Testis (tissue), 3 donors: Measurements from ENCODE around the gene C1orf210. TPM values are rescaled to one million over a fixed set of nuclear protein-coding genes. Genes with fewer than 3 reads are reported as not detected.

Source experiments
- DNase-seq: peaks from one replicate; pipeline ENCODE4 v3.0.0-alpha.2; 2019
- H3K27ac ChIP-seq, 2 donors: fragments of 200-600 bp; sonication (generic); one replicate each; pipeline ENCODE4 v1.5.1; 2019
- H3K27me3 ChIP-seq: fragments of 200-600 bp; sonication (generic); one replicate; pipeline ENCODE4 v1.5.1; 2019
- H3K36me3 ChIP-seq: fragments of 200-600 bp; sonication (generic); one replicate; pipeline ENCODE4 v1.5.1; 2017; ENCODE audit warnings: low read depth; ENCODE audit errors: missing control alignments
- H3K4me1 ChIP-seq: fragments of 200-600 bp; sonication (generic); one replicate; pipeline ENCODE4 v1.5.1; 2019
- H3K4me3 ChIP-seq, 2 donors: fragments of 200-600 bp; sonication (generic); one replicate each; pipeline ENCODE4 v1.5.1; 2017 to 2019
- H3K9me3 ChIP-seq: fragments of 200-600 bp; sonication (generic); one replicate; pipeline ENCODE4 v1.5.1; 2017
- CTCF ChIP-seq, 3 experiments: fragments of 450-650 bp in 2 of 3; fragments of 200-600 bp in 1 of 3; sonication (generic) in 1 of 3; IDR thresholded peaks; one replicate each; pipeline ENCODE4 v1.5.1; 2016 to 2019; ENCODE audit warnings: antibody characterized with exemption in 3 of 3, mild to moderate bottlenecking in 2 of 3, moderate library complexity in 1 of 3
- POLR2A ChIP-seq: fragments of 450-650 bp; IDR thresholded peaks from one replicate; pipeline ENCODE4 v1.6.1; 2017; ENCODE audit warnings: antibody characterized with exemption, mild to moderate bottlenecking, moderate library complexity
- WGBS, 2 donors: methylation state at CpG; one replicate each; pipeline ENCODE4 v1.1.5; 2018; 5-methylcytosine and 5-hydroxymethylcytosine counted together
- intact Hi-C: fragments of 100-400 bp; cut with DNase I; formaldehyde crosslinking; loops from one replicate; pipeline ENCODE4 v1.15.1; 2023; ENCODE audit warnings: low total_unique reads
- polyA plus RNA-seq: library from polyadenylated mRNA; stranded (reverse); fragments of 350-450 nt; fragmentation: Illumina TruSeq; extraction: RNeasy Lipid Tissue Mini Kit (QIAGEN cat#74804); gene quantifications from one replicate; pipeline ENCODE4 v1.2.3, GENCODE V29; 2014; ENCODE audit warnings: low read depth, low replicate concordance; ENCODE audit not compliant: insufficient read depth
- total RNA-seq, 2 donors: library from RNA; depleted of rRNA; stranded (reverse); fragments of >200 nt; gene quantifications; one replicate each; pipeline ENCODE4 v1.2.3, GENCODE V29; 2016

The C1orf210 gene
- total and polyA plus RNA-seq, 3 donors from 2014 or later, result 0.25 to 0.71 TPM; not detected in 1

GRCh38 chr1:43313771-43314170 lies 28.4 kb upstream of the C1orf210 start:
- WGBS, 2 donors, result 95 to 98% methylated on average over 10 of the region's 10 CpGs
- Histone ChIP-seq H3K27me3 (no peaks in the 10 kb centered on the region), H3K4me3 (no peak overlapping the region), H3K27ac (no peak overlapping the region), H3K9me3 (no peaks in the 10 kb centered on the region), H3K4me1 (no peaks in the 10 kb centered on the region), H3K36me3 (no peaks in the 10 kb centered on the region)
- intact Hi-C loops, result no loop called here
- TF ChIP-seq CTCF (IDR thresholded peaks at IDR 0.05), result no peak
- no peak for TF ChIP-seq POLR2A
- DNase-seq, result no peak

- intact Hi-C loops, result no loop called here
- Histone ChIP-seq H3K4me3 (no peak overlapping the region), H3K9me3 (no peaks in the 10 kb centered on the region), H3K27ac (no peak overlapping the region), H3K27me3 (no peaks in the 10 kb centered on the region), H3K4me1 (no peaks in the 10 kb centered on the region), H3K36me3 (no peaks in the 10 kb centered on the region)
- no peak for TF ChIP-seq CTCF (IDR thresholded peaks at IDR 0.05)
- TF ChIP-seq POLR2A, result no peak
- no peak for DNase-seq
- 90% methylated on average over 19 to 24 of the region's 24 CpGs for WGBS, 2 donors
Measured at GRCh38 chr1:43312663-43313515, 27.5 kb upstream of the C1orf210 start.

- Histone ChIP-seq H3K9me3 (no peaks in the 10 kb centered on the region), H3K36me3 (no peaks in the 10 kb centered on the region), H3K4me3 (no peak overlapping the region), H3K27ac (no peak overlapping the region), H3K27me3 (no peaks in the 10 kb centered on the region), H3K4me1 (no peaks in the 10 kb centered on the region)
- intact Hi-C loops, result no loop called here
- WGBS, 2 donors, result 85 to 92% methylated on average over 10 to 19 of the region's 19 CpGs
- no peak for DNase-seq
- TF ChIP-seq POLR2A (no peak), CTCF (IDR thresholded peaks at IDR 0.05) (no peak)
Measured at GRCh38 chr1:43312212-43312623, 26.8 kb upstream of the C1orf210 start.

- Histone ChIP-seq H3K9me3 (no peaks in the 10 kb centered on the region), H3K4me3 (no peak overlapping the region), H3K36me3 (no peaks in the 10 kb centered on the region), H3K27ac (no peak overlapping the region), H3K4me1 (no peaks in the 10 kb centered on the region), H3K27me3 (no peaks in the 10 kb centered on the region)
- TF ChIP-seq POLR2A (no peak), CTCF (IDR thresholded peaks at IDR 0.05) (no peak)
- WGBS, 2 donors, result 90 to 97% methylated on average over 9 of the region's 9 CpGs
- DNase-seq, result no peak
- intact Hi-C loops, result no loop called here
Measured at GRCh38 chr1:43311521-43311920, 26.1 kb upstream of the C1orf210 start.
